Measurements from ENCODE around the gene SEMA4D.

GRCh38 chr9:89441986-89442385, 55.9 kb downstream of the SEMA4D start:
- no peak for TF ChIP-seq CTCF (conservative IDR thresholded peaks at IDR 0.05)
- no peak for TF ChIP-seq EZH2 (IDR thresholded peaks at IDR 0.05; ENCODE audit: low read depth)

All from PC-9 (cell line).